WI38 (cell line): ENCODE measurements around the gene SSC5D.

Experiments used
- H3K4me3 ChIP-seq: 2 replicates; pipeline ENCODE4 v1.5.1; 2011; ENCODE audit warnings: low read depth, mild to moderate bottlenecking, control low read depth, low read length
- TF ChIP-seq, protein P1 (sequence below): IDR thresholded peaks from 2 replicates; pipeline ENCODE4 v1.5.1; 2012; ENCODE audit warnings: low read depth, mild to moderate bottlenecking, control low read depth, low read length

SSC5D gene

DNA sequence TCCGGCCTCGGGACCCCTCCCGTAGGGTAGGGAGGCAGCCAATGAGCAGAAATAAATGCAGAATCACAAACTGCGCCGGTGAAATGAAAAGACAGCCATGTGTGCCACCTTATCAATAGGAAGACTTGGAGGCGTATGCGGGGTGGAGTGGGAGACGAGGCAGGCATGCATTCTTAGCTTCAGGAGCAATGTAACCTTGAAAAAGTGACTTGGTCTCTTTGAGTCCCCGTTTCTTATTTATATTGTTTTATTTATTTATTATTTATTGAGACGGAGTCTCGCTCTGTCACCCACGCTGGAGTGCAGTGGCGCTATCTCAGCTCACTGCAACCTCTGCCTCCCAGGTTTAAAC lies 16.0 kb downstream of the SSC5D start:
- peak overlapping the region; percentile 57; the same call in 1 of the 2 replicates for H3K4me3 ChIP-seq
- TF ChIP-seq, protein P1, sequence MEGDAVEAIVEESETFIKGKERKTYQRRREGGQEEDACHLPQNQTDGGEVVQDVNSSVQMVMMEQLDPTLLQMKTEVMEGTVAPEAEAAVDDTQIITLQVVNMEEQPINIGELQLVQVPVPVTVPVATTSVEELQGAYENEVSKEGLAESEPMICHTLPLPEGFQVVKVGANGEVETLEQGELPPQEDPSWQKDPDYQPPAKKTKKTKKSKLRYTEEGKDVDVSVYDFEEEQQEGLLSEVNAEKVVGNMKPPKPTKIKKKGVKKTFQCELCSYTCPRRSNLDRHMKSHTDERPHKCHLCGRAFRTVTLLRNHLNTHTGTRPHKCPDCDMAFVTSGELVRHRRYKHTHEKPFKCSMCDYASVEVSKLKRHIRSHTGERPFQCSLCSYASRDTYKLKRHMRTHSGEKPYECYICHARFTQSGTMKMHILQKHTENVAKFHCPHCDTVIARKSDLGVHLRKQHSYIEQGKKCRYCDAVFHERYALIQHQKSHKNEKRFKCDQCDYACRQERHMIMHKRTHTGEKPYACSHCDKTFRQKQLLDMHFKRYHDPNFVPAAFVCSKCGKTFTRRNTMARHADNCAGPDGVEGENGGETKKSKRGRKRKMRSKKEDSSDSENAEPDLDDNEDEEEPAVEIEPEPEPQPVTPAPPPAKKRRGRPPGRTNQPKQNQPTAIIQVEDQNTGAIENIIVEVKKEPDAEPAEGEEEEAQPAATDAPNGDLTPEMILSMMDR = no peak

DNA sequence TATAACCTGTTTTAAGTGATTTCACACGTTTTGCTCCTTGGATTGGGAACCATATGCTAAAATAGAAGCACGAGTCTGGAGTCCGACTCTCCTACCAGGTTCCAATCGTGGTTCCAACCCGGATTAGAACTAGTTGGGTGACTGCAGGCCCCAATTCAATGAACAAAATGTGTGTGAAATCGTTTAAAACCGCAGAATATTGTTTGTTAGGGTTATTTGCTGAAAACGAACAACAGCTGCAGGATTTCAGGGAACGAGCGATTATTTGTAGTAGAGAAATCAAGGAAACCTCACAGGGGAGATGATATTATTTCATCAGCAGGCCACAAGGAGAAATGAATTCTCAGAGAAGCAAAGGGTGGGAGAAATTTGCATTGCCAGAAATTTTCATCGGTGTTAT lies 16.7 kb downstream of the SSC5D start:
- TF ChIP-seq, protein P1 = no peak
- no peak overlapping the region for H3K4me3 ChIP-seq

DNA sequence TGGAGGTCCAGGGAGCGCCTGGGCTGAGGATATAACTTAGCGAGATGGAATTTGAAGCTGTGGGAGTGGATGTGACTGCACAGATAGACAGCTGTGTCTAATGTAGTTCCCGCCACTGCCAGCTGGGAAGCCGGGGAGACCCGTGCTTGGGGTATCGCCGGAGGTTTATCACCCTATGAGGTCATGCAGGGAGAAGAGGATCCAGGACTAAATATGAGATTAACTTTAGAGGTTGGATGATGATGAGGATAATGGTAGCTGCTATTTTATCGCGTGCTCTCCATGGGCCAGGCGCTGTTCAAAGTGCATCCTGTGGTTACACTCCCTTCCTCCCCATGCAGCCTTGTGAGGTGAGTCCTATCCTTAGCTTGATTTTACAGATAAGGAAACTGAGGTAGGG lies 19.9 kb downstream of the SSC5D start:
- TF ChIP-seq, protein P1 = no peak

DNA sequence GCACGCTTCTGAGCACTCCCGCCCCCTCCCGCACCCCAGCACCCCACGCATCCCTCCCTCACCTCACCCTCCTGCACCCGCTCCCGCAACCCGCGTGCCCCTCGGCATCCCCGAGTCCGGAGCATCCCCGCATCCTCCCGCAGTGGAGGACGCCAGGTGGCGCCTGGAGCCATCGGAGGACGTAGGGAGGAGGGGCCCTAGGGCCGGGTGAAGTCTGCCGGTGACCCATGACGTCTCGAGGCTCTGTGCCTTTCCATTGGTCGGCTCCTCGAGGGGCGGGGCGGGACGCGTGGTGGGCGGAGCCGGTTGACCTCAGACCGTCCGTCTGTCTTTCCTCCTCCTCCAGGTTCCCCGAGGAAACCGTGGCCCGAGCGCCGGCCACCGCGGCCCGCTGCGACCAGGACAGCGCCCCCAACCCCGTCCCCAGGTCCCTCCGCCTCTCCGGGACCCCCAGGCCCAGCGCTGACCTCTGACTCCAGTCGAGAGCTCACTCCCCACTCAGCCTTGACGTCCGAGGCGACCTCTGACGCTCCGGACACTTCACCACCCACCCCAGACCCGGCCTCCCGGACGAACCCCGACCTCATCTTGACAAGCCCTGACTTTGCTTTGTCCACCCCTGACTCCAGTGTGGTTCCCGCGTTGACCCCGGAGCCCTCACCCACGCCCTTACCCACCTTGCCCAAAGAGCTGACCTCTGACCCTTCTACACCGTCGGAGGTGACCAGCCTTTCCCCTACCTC lies 28.8 kb downstream of the SSC5D start:
- H3K4me3 ChIP-seq = peak overlapping the region; percentile 37; the same call in 1 of the 2 replicates
- TF ChIP-seq, protein P1 = peak; percentile 84

More for the DNA sequence above, 19.9 kb downstream of the SSC5D start:
- H3K4me3 ChIP-seq = no peak overlapping the region

DNA sequence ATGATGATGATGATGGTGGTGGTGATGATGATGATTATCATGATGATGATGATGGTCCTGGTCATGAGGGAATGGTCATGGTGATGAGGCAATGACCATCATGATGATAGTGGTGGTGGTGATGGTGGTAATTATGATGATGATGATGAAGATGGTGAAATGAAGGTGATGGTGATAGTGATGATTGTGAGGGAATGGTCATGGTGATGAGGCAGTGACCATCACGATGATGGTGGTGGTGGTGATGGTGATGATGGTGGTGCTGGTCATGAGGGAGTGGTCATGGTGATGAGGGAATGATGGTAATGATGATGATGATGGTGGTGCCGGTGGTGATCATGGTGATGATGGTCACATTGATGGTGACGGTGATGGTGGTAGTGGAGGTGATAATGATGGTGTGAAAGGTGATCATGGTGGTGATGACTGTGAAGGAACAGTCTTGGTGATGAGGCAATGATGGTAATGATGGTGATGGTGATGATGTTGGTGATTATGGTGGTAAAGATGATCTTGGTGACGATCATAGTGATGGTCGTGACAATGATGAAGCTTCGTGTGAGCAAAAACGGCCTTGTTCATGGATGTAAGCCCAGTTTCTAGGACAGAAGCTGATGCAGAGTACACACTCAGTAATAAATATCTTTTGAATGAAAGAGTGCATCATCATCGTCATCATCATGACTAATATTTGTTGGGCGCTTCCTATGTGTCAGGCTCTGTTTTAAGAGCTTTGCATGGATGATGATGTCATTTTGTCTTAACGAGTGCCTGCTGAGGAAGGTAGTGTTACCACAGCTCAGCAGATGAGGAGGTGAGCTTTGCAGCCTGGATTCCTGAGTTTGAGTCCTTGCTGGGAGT lies 31.4 kb downstream of the SSC5D start:
- TF ChIP-seq, protein P1 = no peak
- no peak overlapping the region for H3K4me3 ChIP-seq

DNA sequence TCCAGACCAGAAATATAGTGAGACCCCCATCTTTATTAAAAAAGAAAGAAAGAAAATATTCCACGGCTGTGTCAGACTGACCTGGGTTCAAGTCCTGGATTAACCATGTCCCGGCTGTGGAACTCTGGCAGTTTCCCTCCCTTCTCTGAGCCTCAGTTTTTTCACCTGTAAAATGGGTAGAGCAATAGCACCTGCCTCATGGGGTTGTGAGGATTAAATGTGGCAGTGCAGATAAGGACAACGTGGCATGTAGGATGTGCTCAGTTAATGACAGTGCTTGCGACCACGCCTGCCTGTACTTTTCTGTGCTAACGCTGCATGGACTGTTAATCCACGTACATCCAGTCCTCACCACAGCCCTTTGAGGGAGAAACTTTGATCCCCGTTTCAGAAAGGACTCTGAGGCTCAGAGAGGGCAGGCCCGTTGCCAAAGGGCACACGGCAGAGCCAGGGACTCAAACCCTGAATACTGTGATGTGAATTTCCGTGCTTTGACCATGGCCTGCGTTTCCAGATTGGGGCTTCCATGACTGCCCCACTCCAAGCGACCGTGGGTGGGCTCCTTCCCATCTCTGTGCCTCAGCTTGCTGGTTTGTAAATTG lies 32.6 kb downstream of the SSC5D start:
- TF ChIP-seq, protein P1 = no peak
- H3K4me3 ChIP-seq = no peak overlapping the region
